NCI-H460 (cell line): ENCODE measurements around the gene WEE1. TPM values are rescaled to one million over a fixed set of nuclear protein-coding genes. Genes with fewer than 3 reads are reported as not detected.
"Not testable (repeated sequence)": the region's sequence is repeated elsewhere in the genome, so short reads cannot be mapped to it uniquely, and the experiment has no call there.

Experiments
- DNase-seq: peaks from one replicate; pipeline ENCODE4 v3.0.0-alpha.2; 2016; ENCODE audit warnings: low read depth; ENCODE audit errors: extremely low read depth
- small RNA-seq, 2 experiments: library from RNA; depleted of rRNA; stranded (forward); fragments of <200 nt; gene quantifications; one replicate each; pipeline ENCODE3, GENCODE V24; 2014
- total RNA-seq: library from RNA; depleted of rRNA; stranded (reverse); fragments of >200 nt; shearing (Covaris generic); gene quantifications from 2 replicates; pipeline ENCODE4 v1.2.3, GENCODE V29; 2014; rRNA removed

Gene WEE1
- total RNA-seq, 1 experiment from 2014 or later: 24.2 TPM

GRCh38 chr11:9617940-9618339 lies 44.5 kb downstream of the WEE1 start:
- no peak for DNase-seq

- DNase-seq: no peak
These were observed 45.5 kb downstream of the WEE1 start for GRCh38 chr11:9619004-9619403.

- no peak for DNase-seq
These were observed 46.5 kb downstream of the WEE1 start for GRCh38 chr11:9619971-9620370.

GRCh38 chr11:9622353-9622752 lies 48.9 kb downstream of the WEE1 start:
- not testable (repeated sequence) for DNase-seq

- not testable (repeated sequence) for DNase-seq
These were observed 49.6 kb downstream of the WEE1 start for GRCh38 chr11:9623053-9623452.

GRCh38 chr11:9624448-9624847 lies 51.0 kb downstream of the WEE1 start:
- no peak for DNase-seq

- no peak for DNase-seq
These were observed 51.7 kb downstream of the WEE1 start for GRCh38 chr11:9625162-9625561.

- DNase-seq: no peak
These were observed 52.3 kb downstream of the WEE1 start for GRCh38 chr11:9625728-9626127.

GRCh38 chr11:9626496-9627394 lies 53.3 kb downstream of the WEE1 start:
- DNase-seq: no peak

GRCh38 chr11:9629064-9629463 lies 55.6 kb downstream of the WEE1 start:
- DNase-seq: no peak

GRCh38 chr11:9633679-9634078 lies 60.2 kb downstream of the WEE1 start:
- DNase-seq: no peak

- no peak for DNase-seq
These were observed 63.2 kb downstream of the WEE1 start for GRCh38 chr11:9636691-9637090.

- no peak for DNase-seq
These were observed 65.6 kb downstream of the WEE1 start for GRCh38 chr11:9639099-9639498.

Small RNA genes lying within 50 kb of the gene (small RNA-seq; reads per million reads assigned to genes)
- 0.02 to 0.06 reads per million in 2 experiments for gene RF01210

Other genes starting within 250 kb of the WEE1 start
- 126 and 141 TPM in 2 replicates for gene IPO7, start 189.0 kb upstream of the WEE1 start, total RNA-seq
- gene ZNF143, start 112.7 kb upstream of the WEE1 start, total RNA-seq: 28.2 and 32.5 TPM in 2 replicates
- gene SWAP70, start 90.4 kb downstream of the WEE1 start, total RNA-seq: 5.9 and 7.9 TPM in 2 replicates